Activated CD4-positive, alpha-beta T cell treated with anti-CD3 and anti-CD28 coated beads, Interleukin-2, amount 50 U/mL, for 48 hours (primary cell): ENCODE measurements around the gene CCL26.
A peak's percentile ranks its signal among the peaks of the same experiment; 100 is the strongest.
"Not testable (repeated sequence)": the region's sequence is repeated elsewhere in the genome, so short reads cannot be mapped to it uniquely, and the experiment has no call there.

Source experiments
- DNase-seq, 2 experiments: peaks; one replicate each; pipeline ENCODE4 v3.0.0-alpha.2; 2020

CCL26 gene

DNA sequence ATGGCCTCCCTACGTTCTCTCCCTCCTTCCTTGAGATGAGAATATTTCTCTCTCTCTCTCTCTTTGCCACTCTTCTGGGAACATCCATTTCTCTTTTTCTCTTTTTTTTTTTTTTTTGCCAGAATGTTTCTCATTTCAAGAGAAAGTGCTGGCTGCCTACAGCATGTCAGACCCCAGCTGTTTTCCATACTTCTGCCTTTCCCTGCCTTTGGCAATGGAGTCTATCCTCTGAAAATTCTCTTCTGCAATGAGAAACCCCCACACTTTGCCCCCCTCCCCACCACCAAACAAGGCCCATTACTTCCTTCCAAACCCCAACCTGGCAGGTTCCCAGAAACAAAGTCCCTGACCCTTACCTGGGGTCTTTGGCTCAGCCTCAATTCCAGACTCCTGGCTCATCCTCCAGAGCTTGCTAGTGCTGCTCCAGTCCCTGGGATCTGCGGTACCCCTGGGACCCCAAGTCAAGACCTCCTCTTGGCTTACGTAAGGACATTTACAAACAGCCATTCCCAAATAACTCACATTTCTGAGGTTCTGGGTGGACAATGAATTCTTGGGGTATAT lies 17.4 kb upstream of the CCL26 start:
- DNase-seq, result no peak

- not testable (repeated sequence) for DNase-seq
Measured at GRCh38 chr7:75788154-75788847, 16.3 kb upstream of the CCL26 start.

DNA sequence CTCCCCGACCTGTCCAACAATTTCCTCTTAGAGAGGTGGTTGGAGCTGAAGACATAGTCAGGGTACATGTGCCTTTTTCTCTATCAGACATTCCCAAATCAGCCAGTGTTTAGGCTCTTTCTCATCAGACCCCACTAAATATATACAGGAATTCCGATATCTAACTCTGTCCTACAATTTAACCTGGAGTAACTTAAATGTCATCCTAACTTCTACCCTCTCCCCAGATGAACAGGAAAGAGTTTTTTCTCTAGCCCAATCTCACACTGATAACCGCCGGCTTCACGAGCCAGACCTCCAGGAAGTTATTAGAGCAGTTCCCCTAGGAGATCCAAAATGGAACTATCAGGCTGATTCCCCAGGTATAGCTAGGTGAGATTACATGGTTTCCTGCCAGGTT lies 11.0 kb upstream of the CCL26 start:
- DNase-seq, result not testable (repeated sequence)

DNA sequence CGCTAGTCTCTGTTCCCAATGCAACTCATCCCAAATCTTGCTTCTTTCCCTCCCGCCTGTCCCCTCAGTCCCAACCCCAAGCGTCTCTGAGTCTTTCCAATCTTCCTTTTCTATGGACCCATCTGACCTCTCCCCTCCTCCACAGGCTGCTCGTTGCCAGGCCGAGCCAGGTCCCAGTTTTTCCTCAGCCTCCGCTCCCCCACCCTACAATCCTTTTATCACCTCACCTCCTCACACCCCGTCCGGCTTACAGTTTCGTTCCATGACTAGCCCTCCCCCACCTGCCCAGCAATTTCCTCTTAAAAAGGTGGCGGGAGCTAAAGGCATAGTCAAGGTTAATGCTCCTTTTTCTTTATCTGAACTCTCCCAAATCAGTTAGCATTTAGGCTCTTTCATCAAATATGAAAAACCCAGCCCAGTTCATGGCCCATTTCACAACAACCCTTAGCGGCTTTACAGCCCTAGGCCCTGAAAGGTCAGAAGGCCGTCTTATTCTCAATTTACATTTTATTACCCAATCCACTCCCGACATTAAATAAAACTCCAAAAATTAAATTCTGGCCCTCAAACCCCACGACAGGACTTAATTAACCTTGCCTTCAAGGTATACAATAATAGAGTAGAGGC lies 8.7 kb upstream of the CCL26 start:
- DNase-seq, result not testable (repeated sequence)

GRCh38 chr7:75779516-75779915 lies 7.5 kb upstream of the CCL26 start:
- not testable (repeated sequence) for DNase-seq

- DNase-seq, result not testable (repeated sequence)
Measured at GRCh38 chr7:75779035-75779434, 7.0 kb upstream of the CCL26 start.

GRCh38 chr7:75776295-75776971 lies 4.4 kb upstream of the CCL26 start:
- peak; percentile 53 to 69 for DNase-seq

DNA sequence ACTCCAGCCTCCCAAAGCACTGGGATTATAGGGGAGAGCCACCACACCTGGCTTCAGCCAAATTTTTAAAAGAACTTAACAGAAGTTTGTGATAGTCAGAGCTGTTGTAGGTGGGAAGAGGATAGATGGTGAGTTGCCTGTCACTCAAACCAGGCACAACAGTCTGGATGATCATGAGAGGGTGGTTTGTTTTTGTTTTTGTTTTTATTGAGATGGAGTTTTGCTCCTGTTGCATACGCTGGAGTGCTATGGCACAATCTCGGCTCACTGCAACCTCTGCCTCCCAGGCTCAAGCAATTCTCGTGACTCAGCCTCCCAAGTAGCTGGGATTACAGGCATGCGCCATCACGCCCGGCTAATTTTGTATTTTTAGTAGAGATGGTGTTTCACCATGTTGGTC lies 1.9 kb upstream of the CCL26 start:
- not testable (repeated sequence) for DNase-seq

DNA sequence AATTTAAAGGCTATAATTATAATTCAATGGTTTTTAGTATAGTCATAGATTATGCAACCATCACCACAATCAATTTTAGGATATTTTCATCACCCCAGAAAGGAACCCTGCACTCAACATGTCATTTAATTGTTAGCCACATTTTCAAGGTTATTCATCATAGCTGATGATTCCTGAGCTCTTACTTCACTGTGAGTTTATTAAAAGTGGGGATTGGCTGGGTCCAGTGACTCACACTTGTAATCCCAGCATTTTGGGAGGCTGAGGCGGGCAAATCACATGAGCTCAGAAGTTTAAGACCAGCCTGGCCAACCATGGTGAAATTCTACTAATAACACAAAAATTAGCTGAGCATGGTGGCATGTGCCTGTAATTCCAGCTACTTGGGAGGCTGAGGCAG lies 787 bp downstream of the CCL26 start:
- no peak for DNase-seq

DNA sequence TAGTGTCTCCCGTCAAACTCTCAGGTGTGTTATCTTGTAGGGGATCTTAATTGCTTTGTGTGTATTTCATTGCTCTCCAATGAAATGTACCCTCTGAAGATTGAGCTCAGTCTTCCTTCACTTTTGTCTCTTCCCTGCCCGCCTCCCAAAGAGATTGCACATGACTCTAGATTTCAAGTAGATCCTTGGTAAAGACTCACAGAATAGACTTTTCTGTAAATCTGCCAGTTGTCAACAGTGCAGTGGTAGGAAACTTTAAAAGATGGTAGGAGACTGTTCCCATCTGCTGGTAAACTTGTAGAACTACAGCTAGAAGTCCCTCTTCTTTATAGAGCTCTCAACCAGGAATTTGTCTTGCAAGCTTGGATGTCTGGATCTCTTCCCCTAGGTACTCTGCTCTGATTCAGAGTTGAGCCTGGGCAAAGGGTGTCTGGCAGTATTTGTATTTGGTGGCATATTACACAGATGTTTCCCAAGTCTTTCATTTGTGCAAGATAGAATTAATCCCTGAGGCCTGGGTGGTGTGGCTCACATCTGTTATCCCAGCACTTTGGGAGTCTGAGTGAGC lies 9.6 kb downstream of the CCL26 start:
- no peak for DNase-seq

GRCh38 chr7:75761801-75762200 lies 10.2 kb downstream of the CCL26 start:
- not testable (repeated sequence) for DNase-seq

GRCh38 chr7:75758491-75758890 lies 13.5 kb downstream of the CCL26 start:
- DNase-seq, result no peak

DNA sequence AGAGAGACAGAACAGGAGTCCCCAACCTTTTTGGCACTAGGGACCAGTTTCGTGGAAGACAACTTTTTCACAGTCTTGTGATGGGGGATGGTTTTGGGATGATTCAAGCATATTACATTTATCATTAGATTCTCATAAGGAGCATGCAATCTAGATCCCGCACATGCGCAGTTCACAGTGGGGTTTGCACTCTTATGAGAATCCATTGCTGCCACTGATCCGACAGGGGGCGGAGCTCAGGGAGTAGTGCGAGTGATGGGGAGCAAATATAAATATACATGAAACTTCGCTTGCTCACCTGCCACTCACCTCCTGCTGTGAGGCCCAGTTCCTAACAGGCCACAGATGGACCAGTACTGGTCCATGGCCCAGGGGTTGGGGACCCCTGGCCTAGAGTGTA lies 14.2 kb downstream of the CCL26 start:
- DNase-seq, result no peak

DNA sequence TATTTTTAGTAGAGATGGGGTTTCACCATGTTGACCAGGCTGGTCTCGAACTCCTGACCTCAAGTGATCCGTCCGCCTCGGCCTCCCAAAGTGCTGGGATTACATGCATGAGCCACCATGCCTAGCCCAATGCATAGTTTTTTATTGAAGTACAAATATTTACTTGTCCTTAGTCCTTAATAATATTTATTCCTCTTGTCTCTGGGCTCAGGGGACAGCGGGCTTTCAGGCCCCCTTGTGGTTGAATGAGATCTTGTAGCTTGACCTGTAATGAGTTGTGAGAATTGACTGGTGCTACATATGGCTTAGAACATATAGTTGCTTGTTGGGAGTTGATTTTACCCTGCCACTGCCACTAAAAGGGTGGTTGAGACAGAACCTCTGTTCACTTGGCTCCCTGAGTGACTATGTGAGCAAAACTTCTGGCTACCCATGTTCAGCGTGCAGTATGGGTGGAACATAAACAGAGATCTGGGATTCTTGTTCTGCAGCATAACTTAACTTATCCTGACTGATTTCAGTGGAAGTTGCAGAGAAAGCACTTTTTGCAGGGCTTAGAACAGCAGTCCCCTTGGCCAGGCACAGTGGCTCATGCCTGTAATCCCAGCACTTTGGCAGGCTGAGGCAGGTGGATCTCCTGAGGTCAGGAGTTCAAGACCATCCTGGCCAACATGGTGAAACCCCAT lies 14.9 kb downstream of the CCL26 start:
- no peak for DNase-seq

DNA sequence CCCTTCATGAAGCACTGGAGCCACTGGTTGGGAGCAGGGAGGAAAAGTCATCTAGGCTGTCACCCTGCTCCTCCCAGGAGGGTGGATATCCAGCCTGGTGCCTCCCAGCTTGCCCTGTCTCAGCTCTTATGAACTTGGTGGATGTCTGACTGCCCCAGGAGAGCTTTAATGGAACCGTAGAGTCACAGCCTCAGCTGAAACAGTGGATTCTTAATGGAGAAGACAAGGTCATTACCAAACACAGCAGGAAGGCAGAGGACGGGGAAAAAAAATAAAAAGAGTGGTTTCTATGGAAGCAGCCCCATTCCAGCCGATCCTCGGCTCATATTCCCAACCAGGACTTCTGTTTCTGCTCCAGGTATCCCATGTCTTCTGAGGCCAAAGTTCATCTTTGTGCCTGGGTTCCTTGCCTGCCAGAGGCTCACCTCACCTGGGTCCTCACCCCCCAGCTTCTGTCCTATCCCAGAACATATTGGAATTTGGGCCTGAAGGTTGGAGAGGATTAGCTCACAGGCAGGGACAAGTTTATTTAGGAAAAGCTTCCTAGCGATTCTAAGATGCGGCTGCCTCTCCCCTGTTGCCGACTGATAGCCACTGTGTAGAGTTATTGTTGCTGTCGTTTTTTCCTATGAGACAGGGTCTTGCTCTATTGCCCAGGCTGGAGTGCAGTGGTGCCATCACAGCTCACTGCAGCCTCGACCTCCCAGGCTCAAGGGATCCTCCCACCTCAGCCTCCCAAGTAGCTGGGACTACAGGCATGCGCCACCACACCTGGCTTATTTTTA lies 15.6 kb downstream of the CCL26 start:
- no peak for DNase-seq

- DNase-seq, result no peak
Measured at GRCh38 chr7:75743455-75743859, 28.6 kb downstream of the CCL26 start.

DNA sequence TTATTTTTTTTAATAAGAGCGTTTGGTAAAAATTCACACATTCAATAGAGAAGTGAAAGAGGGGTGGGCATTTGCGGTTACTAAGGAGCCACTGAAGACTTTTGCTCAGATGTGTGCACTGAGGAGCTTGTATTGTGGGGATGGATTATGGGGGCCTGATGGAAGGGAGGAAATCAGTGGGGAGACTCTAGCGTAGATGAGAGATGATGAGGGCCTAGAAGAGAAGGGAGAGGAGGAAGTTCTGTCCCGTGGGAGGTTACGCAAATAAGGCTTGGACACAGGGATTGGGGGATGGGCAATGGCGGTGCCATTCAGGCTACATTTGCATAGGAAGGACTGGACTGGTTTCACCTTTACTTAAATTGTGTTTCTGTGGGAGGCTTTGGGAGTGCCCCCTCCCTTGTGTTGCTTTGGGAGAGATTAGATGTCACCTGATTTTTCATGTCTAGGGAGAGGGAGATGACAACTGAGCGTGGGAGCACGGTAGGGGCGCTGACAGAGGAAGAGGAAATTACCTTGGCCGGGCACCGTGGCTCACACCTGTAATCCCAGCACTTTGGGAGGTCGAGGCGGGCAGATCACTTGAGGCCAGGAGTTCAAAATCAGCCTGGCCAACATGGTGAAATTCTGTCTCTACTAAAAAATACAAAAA lies 31.0 kb downstream of the CCL26 start:
- no peak for DNase-seq

GRCh38 chr7:75739796-75740672 lies 32.0 kb downstream of the CCL26 start:
- DNase-seq, result peak in 1 of 2 experiments; percentile 9

DNA sequence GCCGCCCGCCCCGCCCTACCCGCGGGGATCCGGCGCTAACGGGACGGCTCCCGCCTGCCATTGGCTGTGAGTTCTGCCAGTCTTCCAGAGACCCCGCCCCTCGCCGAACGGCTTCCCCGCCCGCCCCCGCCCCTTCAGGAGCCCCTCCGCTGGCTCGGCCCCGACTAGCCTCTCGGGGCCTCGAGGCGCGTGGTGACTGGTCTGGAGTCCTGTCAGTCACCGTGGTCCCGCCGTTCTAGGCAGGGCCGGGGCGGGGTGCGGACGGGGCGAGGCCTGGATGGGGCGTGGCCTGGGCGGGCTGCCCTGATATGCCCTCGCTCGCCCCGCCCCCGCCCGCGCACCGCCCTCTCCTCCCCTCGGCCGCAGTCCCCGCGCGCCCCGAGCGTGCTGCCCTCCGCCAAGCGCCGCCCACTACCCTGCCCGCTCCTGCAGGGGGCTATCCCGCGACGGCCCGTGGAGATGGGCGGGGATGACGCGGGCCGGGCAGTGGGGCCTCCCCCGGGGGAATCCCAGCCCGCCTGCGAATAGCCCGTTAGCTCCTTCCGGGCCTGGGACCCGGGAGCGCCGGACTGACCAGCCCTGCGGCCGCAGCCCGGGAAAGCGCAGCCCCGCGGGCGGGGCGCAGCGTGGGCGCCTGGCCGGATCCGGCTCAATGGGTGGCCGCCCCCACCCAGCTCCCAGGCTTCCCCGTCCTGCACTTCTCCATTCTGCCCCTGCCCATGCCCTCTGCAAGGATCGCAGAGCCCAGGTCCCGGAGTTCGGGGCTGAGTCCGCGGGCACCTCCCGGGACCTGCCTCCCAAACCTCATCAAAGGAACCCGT lies 32.8 kb downstream of the CCL26 start:
- peak; percentile 100 for DNase-seq

DNA sequence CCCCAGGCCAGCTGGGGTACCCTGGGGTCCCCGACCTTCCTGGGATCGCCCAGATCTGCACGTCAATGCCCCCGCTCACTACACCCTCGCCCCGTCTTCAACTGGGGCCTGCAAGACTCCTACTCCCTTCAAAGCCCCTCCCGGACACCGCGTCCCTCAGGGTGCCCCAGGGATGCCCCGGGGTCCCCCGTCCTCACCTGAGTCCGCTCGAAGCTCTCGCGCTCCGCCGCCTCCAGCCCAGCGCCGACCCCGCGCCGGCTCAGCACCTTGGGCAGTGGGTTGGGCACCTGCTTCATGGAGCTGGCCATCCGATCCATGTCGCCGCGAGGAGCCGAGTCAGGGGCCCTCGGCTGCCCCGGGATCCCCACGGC lies 33.4 kb downstream of the CCL26 start, which contains the start of gene HIP1:
TSS of gene HIP1 (minus strand) at position 338 of the 371 bp plus-strand sequence. CDS start at position 317, 21 bp downstream.
- DNase-seq, result no peak
